Loucy (cell line): Measurements from ENCODE around the gene ITPKA.
A peak's percentile ranks its signal among the peaks of the same experiment; 100 is the strongest.

Source experiments
- H2AFZ ChIP-seq: fragments of 200-600 bp; sonication (generic); 2 replicates; pipeline ENCODE4 v1.6.0; 2016; ENCODE audit warnings: antibody characterized with exemption, mild to moderate bottlenecking, low read length, moderate library complexity
- H3F3A ChIP-seq: fragments of 200-600 bp; 2 replicates; pipeline ENCODE4 v1.6.0; 2016; ENCODE audit warnings: antibody characterized with exemption, low read depth, mild to moderate bottlenecking
- H3K27me3 ChIP-seq: fragments of 200-600 bp; sonication (generic); 2 replicates; pipeline ENCODE4 v1.6.1; 2014; ENCODE audit warnings: low read length, mild to moderate bottlenecking; ENCODE audit not compliant: insufficient read depth, poor library complexity, severe bottlenecking
- H3K36me3 ChIP-seq: fragments of 200-600 bp; sonication (generic); 2 replicates; pipeline ENCODE4 v1.6.1; 2016; ENCODE audit warnings: low read length; ENCODE audit not compliant: insufficient read depth
- H3K4me1 ChIP-seq: fragments of 200-600 bp; sonication (generic); 2 replicates; pipeline ENCODE4 v1.5.1; 2014; ENCODE audit warnings: low read length, mild to moderate bottlenecking; ENCODE audit not compliant: insufficient read depth, poor library complexity, severe bottlenecking
- H3K4me2 ChIP-seq: fragments of 200-600 bp; sonication (generic); 2 replicates; pipeline ENCODE4 v1.6.0; 2014; ENCODE audit warnings: antibody characterized with exemption, low read length, low read depth, mild to moderate bottlenecking; ENCODE audit not compliant: poor library complexity, severe bottlenecking
- H3K4me3 ChIP-seq: fragments of 200-600 bp; sonication (generic); 2 replicates; pipeline ENCODE4 v1.5.1; 2014; ENCODE audit warnings: low read length, mild to moderate bottlenecking, mixed read lengths; ENCODE audit not compliant: poor library complexity, severe bottlenecking
- H3K79me2 ChIP-seq: fragments of 200-600 bp; sonication (generic); 2 replicates; pipeline ENCODE4 v1.6.1; 2014; ENCODE audit warnings: low read length; ENCODE audit not compliant: insufficient read depth
- H3K9ac ChIP-seq: fragments of 200-600 bp; sonication (generic); 2 replicates; pipeline ENCODE4 v1.6.0; 2014; ENCODE audit warnings: mild to moderate bottlenecking, low read depth, low read length, moderate library complexity; ENCODE audit not compliant: poor library complexity, severe bottlenecking
- H3K9me2 ChIP-seq: fragments of 200-600 bp; sonication (generic); replicated peaks from 2 replicates; pipeline ENCODE4 v1.6.1; 2016; ENCODE audit warnings: low read depth, low read length, mixed read lengths
- H3K9me3 ChIP-seq: fragments of 200-600 bp; sonication (generic); 2 replicates; pipeline ENCODE4 v1.6.1; 2014; ENCODE audit warnings: mild to moderate bottlenecking, antibody characterized with exemption, low read length, low read depth; ENCODE audit not compliant: insufficient read depth
- H4K20me1 ChIP-seq: fragments of 200-600 bp; sonication (generic); 2 replicates; pipeline ENCODE4 v1.6.0; 2014; ENCODE audit warnings: antibody characterized with exemption, low read length, mild to moderate bottlenecking; ENCODE audit not compliant: insufficient read depth, poor library complexity, severe bottlenecking
- CTCF ChIP-seq: fragments of 200-600 bp; sonication (generic); conservative IDR thresholded peaks from 2 replicates; pipeline ENCODE4 v1.5.1; 2014; ENCODE audit warnings: mild to moderate bottlenecking, antibody characterized with exemption, low read length
- EZH2phosphoT487 ChIP-seq: fragments of 200-600 bp; IDR thresholded peaks from 2 replicates; pipeline ENCODE4 v1.6.1; 2018; ENCODE audit warnings: antibody characterized with exemption, mild to moderate bottlenecking, moderate library complexity, borderline replicate concordance

ITPKA gene

GRCh38 chr15:41535544-41535943 lies 41.9 kb downstream of the ITPKA start:
- Histone ChIP-seq H3K9ac (no peak overlapping the region), H3K4me2 (no peak overlapping the region), H3K9me3 (no peaks in the 10 kb centered on the region), H3K79me2 (no peaks in the 10 kb centered on the region), H4K20me1 (no peaks in the 10 kb centered on the region), H2AFZ (no peak overlapping the region), H3K27me3 (no peaks in the 10 kb centered on the region), H3K4me3 (no peak overlapping the region), H3K4me1 (no peaks in the 10 kb centered on the region), H3F3A (no peaks in the 10 kb centered on the region), H3K36me3 (no peaks in the 10 kb centered on the region), H3K9me2 (no peaks in the 10 kb centered on the region)
- TF ChIP-seq CTCF: no peak

- no peak for TF ChIP-seq EZH2phosphoT487
- TF ChIP-seq CTCF: no peak
- Histone ChIP-seq H3K79me2 (no peaks in the 10 kb centered on the region), H2AFZ (no peak overlapping the region), H3K27me3 (no peaks in the 10 kb centered on the region), H3K36me3 (no peaks in the 10 kb centered on the region), H3F3A (no peaks in the 10 kb centered on the region), H3K9me3 (no peaks in the 10 kb centered on the region), H3K9me2 (no peaks in the 10 kb centered on the region), H3K9ac (no peak overlapping the region), H3K4me1 (no peaks in the 10 kb centered on the region), H4K20me1 (no peaks in the 10 kb centered on the region), H3K4me2 (no peak overlapping the region), H3K4me3 (no peak overlapping the region)
Observed at GRCh38 chr15:41536866-41537265, 43.2 kb downstream of the ITPKA start.

GRCh38 chr15:41543521-41543870 lies 49.8 kb downstream of the ITPKA start:
- Histone ChIP-seq H3K9ac (peak overlapping the region; percentile 91), H2AFZ (peak overlapping the region; percentile 97), H3K9me3 (no peaks in the 10 kb centered on the region), H3K36me3 (no peaks in the 10 kb centered on the region), H3K4me3 (peak overlapping the region; percentile 100), H3K4me2 (peak overlapping the region; percentile 97), H3K79me2 (peaks cover 13% of the 10 kb centered on the region), H3F3A (no peaks in the 10 kb centered on the region), H3K27me3 (no peaks in the 10 kb centered on the region), H3K9me2 (no peaks in the 10 kb centered on the region), H4K20me1 (no peaks in the 10 kb centered on the region), H3K4me1 (peaks cover 7% of the 10 kb centered on the region)
- no peak for TF ChIP-seq CTCF
- TF ChIP-seq EZH2phosphoT487: no peak
